Panc1 (cell line): ENCODE results near the gene TMEM120B. TPM values are rescaled to one million over a fixed set of nuclear protein-coding genes. Genes with fewer than 3 reads are reported as not detected.

ENCODE experiments used
- ATAC-seq: fragments of 200-7000 bp; cut with Tn5 transposase; 2 replicates; pipeline ENCODE4 v1.9.1; 2020; ENCODE audit warnings: mild to moderate bottlenecking, moderate library complexity
- BruUV-seq: library from RNA; stranded (reverse); fragments of 400-500 nt; replicated peaks from 2 replicates; lab custom pipeline; 2021; lab: Mats Ljungman, UMichigan
- CTCF ChIA-PET: fragments of 300-600 bp; sonication (Branson Sonifier 250); formaldehyde crosslinking; loops from one replicate; lab custom pipeline; 2022; ENCODE audit warnings: antibody characterized with exemption; lab: Charles Lee
- POLR2A ChIA-PET: fragments of 300-600 bp; sonication (Branson Sonifier 250); formaldehyde crosslinking; loops from one replicate; lab custom pipeline; 2022; ENCODE audit warnings: antibody characterized with exemption; lab: Charles Lee
- DNase-seq: peaks from one replicate; pipeline ENCODE4 v3.0.0-alpha.2; 2010; ENCODE audit warnings: low read depth, low spot score
- H3K27ac ChIP-seq: 2 replicates; pipeline ENCODE4 v1.5.1; 2011; ENCODE audit warnings: mild to moderate bottlenecking, low read length, inconsistent platforms
- H3K27me3 ChIP-seq: fragments of 200-500 bp; sonication (Bioruptor generic); 2 replicates; pipeline ENCODE4 v1.6.0; 2014; ENCODE audit warnings: low read length, inconsistent platforms; ENCODE audit not compliant: control insufficient read depth, insufficient read depth
- H3K36me3 ChIP-seq: fragments of 200-500 bp; sonication (Bioruptor generic); 2 replicates; pipeline ENCODE4 v1.5.1; 2014; ENCODE audit warnings: inconsistent platforms, mild to moderate bottlenecking, low read length, moderate library complexity; ENCODE audit not compliant: control insufficient read depth, insufficient read depth
- H3K4me1 ChIP-seq: 2 replicates; pipeline ENCODE4 v1.5.1; 2011; ENCODE audit warnings: inconsistent platforms, mild to moderate bottlenecking, low read length, moderate library complexity; ENCODE audit not compliant: control insufficient read depth, insufficient read depth
- H3K4me3 ChIP-seq, 2 experiments: 2 replicates each; pipeline ENCODE4 v1.5.1; 2011 to 2012; ENCODE audit warnings: low read depth in 2 of 2, low read length in 2 of 2, mild to moderate bottlenecking in 2 of 2, inconsistent platforms in 1 of 2, moderate library complexity in 1 of 2
- H3K9me3 ChIP-seq: fragments of 200-500 bp; sonication (Bioruptor generic); 2 replicates; pipeline ENCODE4 v1.5.1; 2014; ENCODE audit warnings: low read depth, mild to moderate bottlenecking, inconsistent platforms, low read length, moderate library complexity; ENCODE audit not compliant: control insufficient read depth, insufficient read depth
- POLR2AphosphoS5 ChIP-seq: IDR thresholded peaks from 2 replicates; pipeline ENCODE4 v1.6.1; 2012; ENCODE audit warnings: mild to moderate bottlenecking, low read depth, low read length, moderate library complexity
- REST ChIP-seq, 2 experiments: IDR thresholded peaks; 2 replicates each; pipeline ENCODE4 v1.6.1; 2011 to 2012; ENCODE audit warnings: low read depth in 2 of 2, control low read depth in 1 of 2, low read length in 1 of 2, mild to moderate bottlenecking in 1 of 2, moderate library complexity in 1 of 2; ENCODE audit not compliant: insufficient read depth in 1 of 2
- SIN3A ChIP-seq: IDR thresholded peaks from 2 replicates; pipeline ENCODE4 v1.6.1; 2012; ENCODE audit warnings: low read depth, mild to moderate bottlenecking, low read length, moderate library complexity, borderline replicate concordance; ENCODE audit not compliant: insufficient read depth
- TCF7L2 ChIP-seq: IDR thresholded peaks from 2 replicates; pipeline ENCODE4 v1.6.1; 2011; ENCODE audit warnings: mild to moderate bottlenecking, low read depth, low read length, inconsistent platforms
- in situ Hi-C: cut with HindIII; loops from 2 replicates; pipeline ENCODE4 v1.10.0; 2016; ENCODE audit warnings: low sequenced_read_pairs, low pct_unique_long_range_greater_than_20kb
- intact Hi-C: fragments of 100-400 bp; cut with micrococcal nuclease; formaldehyde crosslinking; loops from one replicate; pipeline ENCODE4 v1.10.0; 2022; ENCODE audit not compliant: unreplicated experiment
- total RNA-seq: library from RNA; stranded (reverse); gene quantifications from one replicate; pipeline ENCODE4 v1.2.1, GENCODE V29; 2021; ENCODE audit not compliant: unreplicated experiment
- TF ChIP-seq, protein P1 (sequence below): fragments of 450-650 bp; IDR thresholded peaks from 2 replicates; pipeline ENCODE4 v1.5.1; 2017; ENCODE audit warnings: mild to moderate bottlenecking

The TMEM120B gene
- total RNA-seq, 1 experiment from 2014 or later, result 22.3 TPM

- Histone ChIP-seq H3K27me3 (no peaks in the 10 kb centered on the region), H3K4me1 (no peaks in the 10 kb centered on the region), H3K9me3 (no peaks in the 10 kb centered on the region), H3K27ac (no peak overlapping the region), H3K4me3 (no peak overlapping the region), H3K36me3 (no peaks in the 10 kb centered on the region)
- DNase-seq (no peak), ATAC-seq (no peak)
- ChIA-PET CTCF (no interaction called here), POLR2A (no interaction called here)
- intact Hi-C loops (no loop called here), in situ Hi-C loops (no loop called here)
- TF ChIP-seq, protein P1, sequence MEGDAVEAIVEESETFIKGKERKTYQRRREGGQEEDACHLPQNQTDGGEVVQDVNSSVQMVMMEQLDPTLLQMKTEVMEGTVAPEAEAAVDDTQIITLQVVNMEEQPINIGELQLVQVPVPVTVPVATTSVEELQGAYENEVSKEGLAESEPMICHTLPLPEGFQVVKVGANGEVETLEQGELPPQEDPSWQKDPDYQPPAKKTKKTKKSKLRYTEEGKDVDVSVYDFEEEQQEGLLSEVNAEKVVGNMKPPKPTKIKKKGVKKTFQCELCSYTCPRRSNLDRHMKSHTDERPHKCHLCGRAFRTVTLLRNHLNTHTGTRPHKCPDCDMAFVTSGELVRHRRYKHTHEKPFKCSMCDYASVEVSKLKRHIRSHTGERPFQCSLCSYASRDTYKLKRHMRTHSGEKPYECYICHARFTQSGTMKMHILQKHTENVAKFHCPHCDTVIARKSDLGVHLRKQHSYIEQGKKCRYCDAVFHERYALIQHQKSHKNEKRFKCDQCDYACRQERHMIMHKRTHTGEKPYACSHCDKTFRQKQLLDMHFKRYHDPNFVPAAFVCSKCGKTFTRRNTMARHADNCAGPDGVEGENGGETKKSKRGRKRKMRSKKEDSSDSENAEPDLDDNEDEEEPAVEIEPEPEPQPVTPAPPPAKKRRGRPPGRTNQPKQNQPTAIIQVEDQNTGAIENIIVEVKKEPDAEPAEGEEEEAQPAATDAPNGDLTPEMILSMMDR, result no peak
- no peak for TF ChIP-seq REST (IDR thresholded peaks at IDR 0.05; ENCODE audit: insufficient read depth in 1 of 2, low read depth in 2 of 2, low read length in 1 of 2)
- no peak for TF ChIP-seq POLR2AphosphoS5
- no peak for TF ChIP-seq TCF7L2
- no peak for TF ChIP-seq SIN3A
- BruUV-seq, result no TSS peak
These were observed 12.4 kb downstream of the TMEM120B start for GRCh38 chr12:121724925-121725324.

DNA sequence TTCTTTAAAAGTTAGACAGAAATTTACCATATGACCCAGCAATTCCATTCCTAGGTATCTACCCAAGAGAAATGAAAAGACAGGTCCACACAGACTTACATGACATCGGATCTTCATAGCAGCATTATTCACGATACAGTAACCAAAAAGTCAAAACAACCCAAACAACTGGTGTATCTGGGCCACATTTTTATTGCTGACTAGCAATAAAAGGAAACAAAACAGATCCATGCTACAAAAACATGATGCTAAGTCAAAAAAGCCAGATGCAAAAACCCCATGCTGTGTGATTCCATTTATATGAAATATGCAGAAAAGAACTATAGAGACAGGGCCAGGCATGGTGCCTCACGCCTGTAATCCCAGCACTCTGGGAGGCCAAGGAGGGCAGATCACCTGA lies 12.9 kb downstream of the TMEM120B start:
- POLR2A ChIA-PET, result no interaction called here

DNA sequence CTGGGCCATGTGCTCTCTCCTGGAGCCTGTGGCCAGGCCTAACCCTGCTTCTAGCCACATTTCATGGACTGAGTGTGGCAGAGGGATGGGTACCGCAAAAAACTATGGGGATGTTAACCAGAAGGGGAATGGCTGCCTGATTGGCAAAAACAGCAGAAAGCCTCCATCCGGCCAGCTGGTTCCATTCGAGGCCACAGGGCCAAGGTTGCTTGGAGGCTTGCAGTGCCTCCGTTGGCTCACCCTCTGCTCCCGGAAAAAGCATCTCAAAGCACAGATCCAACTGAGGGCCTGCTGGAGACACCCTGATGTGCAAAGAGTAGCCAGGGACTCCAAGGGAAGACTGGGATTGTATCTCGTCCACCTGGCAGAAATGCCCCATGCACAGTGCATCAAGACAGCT lies 16.5 kb downstream of the TMEM120B start:
- POLR2A ChIA-PET, result no interaction called here
- CTCF ChIA-PET, result no interaction called here
- ATAC-seq, result no peak
- in situ Hi-C loops, result no loop called here
- BruUV-seq, result no TSS peak
- DNase-seq, result no peak
- no peak overlapping the region for H3K4me3 ChIP-seq
- TF ChIP-seq, protein P1, result no peak
- TF ChIP-seq POLR2AphosphoS5 (no peak), REST (IDR thresholded peaks at IDR 0.05; ENCODE audit: insufficient read depth in 1 of 2, low read depth in 2 of 2, low read length in 1 of 2) (no peak), SIN3A (no peak), TCF7L2 (no peak)
- intact Hi-C loops, result no loop called here
- no peaks in the 10 kb centered on the region for H3K27me3 ChIP-seq
- no peak overlapping the region for H3K27ac ChIP-seq
- H3K4me1 ChIP-seq, result no peaks in the 10 kb centered on the region
- H3K9me3 ChIP-seq, result no peaks in the 10 kb centered on the region
- H3K36me3 ChIP-seq, result no peaks in the 10 kb centered on the region

More for the DNA sequence above, 12.9 kb downstream of the TMEM120B start:
- Histone ChIP-seq H3K36me3 (no peaks in the 10 kb centered on the region), H3K9me3 (no peaks in the 10 kb centered on the region), H3K4me1 (no peaks in the 10 kb centered on the region), H3K27me3 (no peaks in the 10 kb centered on the region), H3K27ac (no peak overlapping the region), H3K4me3 (no peak overlapping the region)
- CTCF ChIA-PET, result no interaction called here
- intact Hi-C loops (no loop called here), in situ Hi-C loops (no loop called here)
- DNase-seq, result no peak
- TF ChIP-seq POLR2AphosphoS5, result no peak
- no peak for ATAC-seq
- TSS peak; percentile 66 for BruUV-seq
